ENCODE measurements around the gene DOK3.

GRCh38 chr5:177494346-177495195 lies 15.1 kb downstream of the DOK3 start:
- TF ChIP-seq CTCF (optimal IDR thresholded peaks at IDR 0.05 in 1 of 3, IDR thresholded peaks at IDR 0.05 in 1 of 3, conservative IDR thresholded peaks at IDR 0.05 in 1 of 3; ENCODE audit: extremely low read depth in 1 of 3, insufficient read depth in 2 of 3, low read length in 3 of 3) (peak in 2 of 3 experiments; percentile 25 to 35), EZH2 (IDR thresholded peaks at IDR 0.05; ENCODE audit: low read length) (no peak)
